Measurements from ENCODE around the gene PIWIL4. TPM values are rescaled to one million over a fixed set of nuclear protein-coding genes. Genes with fewer than 3 reads are reported as not detected.
"Not testable (repeated sequence)": the region's sequence is repeated elsewhere in the genome, so short reads cannot be mapped to it uniquely, and the experiment has no call there.

The PIWIL4 gene
- total RNA-seq, 1 donor from 2014 or later = 8.9 TPM

DNA sequence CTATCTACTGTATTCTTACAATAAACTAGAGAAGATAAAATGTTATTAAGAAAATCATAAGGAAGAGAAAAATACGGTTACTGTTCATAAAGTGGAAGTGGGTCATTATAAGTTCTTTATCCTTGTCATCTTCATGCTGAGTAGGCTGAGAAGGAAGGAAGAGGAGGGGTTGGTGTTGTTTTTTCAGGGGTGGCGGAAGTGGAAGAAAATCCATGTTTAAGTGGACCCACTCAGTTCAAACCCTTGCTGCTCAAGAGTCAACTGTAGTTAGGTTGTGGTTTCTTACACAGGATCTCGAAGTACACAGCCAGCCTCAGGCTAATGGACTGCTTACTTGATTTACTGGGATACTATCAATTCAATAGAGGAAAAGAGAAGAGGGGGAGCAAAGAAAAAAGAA, 63.1 kb downstream of the PIWIL4 start:
- no peaks in the 10 kb centered on the region for H3K9me3 ChIP-seq (ENCODE audit: control insufficient read depth in 3 of 3, low read length in 3 of 3)
- no peaks in the 10 kb centered on the region for H3K4me1 ChIP-seq (ENCODE audit: control insufficient read depth in 3 of 3, insufficient read depth in 3 of 3, low read length in 3 of 3)
- H3K36me3 ChIP-seq (ENCODE audit: control insufficient read depth in 3 of 3, insufficient read depth in 3 of 3, low read length in 3 of 3) = no peaks in the 10 kb centered on the region
- H3K27ac ChIP-seq (ENCODE audit: low read depth, low read length) = no peak overlapping the region
- no peaks in the 10 kb centered on the region for H3K27me3 ChIP-seq (ENCODE audit: control insufficient read depth in 3 of 3, insufficient read depth in 3 of 3, low read length in 3 of 3)
- no peak overlapping the region for H3K9ac ChIP-seq (ENCODE audit: low read depth in 1 of 3, low read length in 3 of 3)
- no peak overlapping the region for H3K4me3 ChIP-seq (ENCODE audit: low read length in 3 of 3)

DNA sequence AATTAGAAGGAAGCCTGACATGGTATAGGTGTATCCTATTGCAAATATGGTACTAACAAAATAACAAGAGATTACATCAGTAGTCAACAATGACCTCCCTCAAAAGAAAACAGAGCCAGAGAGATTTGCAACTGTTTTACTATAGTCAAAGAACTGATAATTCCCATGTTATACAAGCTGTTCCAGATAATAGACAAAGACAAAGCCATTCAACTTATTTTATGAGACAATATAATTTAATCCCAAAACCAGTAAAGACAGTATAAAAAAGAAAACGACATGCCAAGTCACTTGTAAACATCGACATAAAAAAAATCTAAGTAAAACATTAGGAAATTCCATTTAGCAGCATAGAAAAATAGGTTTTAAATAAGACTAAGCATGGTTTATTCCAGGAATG, 65.2 kb downstream of the PIWIL4 start:
- H3K27ac ChIP-seq (ENCODE audit: low read depth, low read length) = no peak overlapping the region
- no peak overlapping the region for H3K9ac ChIP-seq (ENCODE audit: low read depth in 1 of 3, low read length in 3 of 3)
- no peak overlapping the region for H3K4me3 ChIP-seq (ENCODE audit: low read length in 3 of 3)
- H3K9me3 ChIP-seq (ENCODE audit: control insufficient read depth in 3 of 3, low read length in 3 of 3) = no peaks in the 10 kb centered on the region
- no peaks in the 10 kb centered on the region for H3K36me3 ChIP-seq (ENCODE audit: control insufficient read depth in 3 of 3, insufficient read depth in 3 of 3, low read length in 3 of 3)
- peaks cover 0 to under 1% (median 0%) of the 10 kb centered on the region in 3 donors for H3K4me1 ChIP-seq (ENCODE audit: control insufficient read depth in 3 of 3, insufficient read depth in 3 of 3, low read length in 3 of 3)
- no peaks in the 10 kb centered on the region for H3K27me3 ChIP-seq (ENCODE audit: control insufficient read depth in 3 of 3, insufficient read depth in 3 of 3, low read length in 3 of 3)

DNA sequence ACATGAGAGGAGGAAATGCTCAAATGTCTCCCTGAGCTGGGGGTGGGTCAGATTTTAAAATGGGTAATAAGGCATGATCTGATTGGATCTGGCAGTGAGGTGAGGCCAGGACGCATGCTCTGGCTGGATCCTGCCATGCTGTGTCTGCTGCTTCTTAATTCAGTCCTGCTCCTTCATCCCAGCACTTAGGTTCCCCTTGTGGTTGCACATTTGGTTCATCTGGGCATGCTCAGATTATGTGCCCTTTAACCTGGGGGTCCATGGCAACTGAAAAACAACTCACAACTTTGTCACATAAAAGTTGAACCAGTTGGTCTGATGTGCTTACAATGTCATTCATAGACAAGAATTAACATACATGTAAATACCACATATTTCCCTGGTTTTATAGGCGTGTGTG, 67.9 kb downstream of the PIWIL4 start:
- no peak overlapping the region for H3K4me3 ChIP-seq (ENCODE audit: low read length in 3 of 3)
- peaks cover 15 to 22% (median 19%) of the 10 kb centered on the region in 3 donors for H3K4me1 ChIP-seq (ENCODE audit: control insufficient read depth in 3 of 3, insufficient read depth in 3 of 3, low read length in 3 of 3)
- no peak overlapping the region for H3K27ac ChIP-seq (ENCODE audit: low read depth, low read length)
- no peaks in the 10 kb centered on the region for H3K27me3 ChIP-seq (ENCODE audit: control insufficient read depth in 3 of 3, insufficient read depth in 3 of 3, low read length in 3 of 3)
- H3K36me3 ChIP-seq (ENCODE audit: control insufficient read depth in 3 of 3, insufficient read depth in 3 of 3, low read length in 3 of 3) = no peaks in the 10 kb centered on the region
- H3K9me3 ChIP-seq (ENCODE audit: control insufficient read depth in 3 of 3, low read length in 3 of 3) = no peaks in the 10 kb centered on the region
- H3K9ac ChIP-seq (ENCODE audit: low read depth in 1 of 3, low read length in 3 of 3) = no peak overlapping the region

DNA sequence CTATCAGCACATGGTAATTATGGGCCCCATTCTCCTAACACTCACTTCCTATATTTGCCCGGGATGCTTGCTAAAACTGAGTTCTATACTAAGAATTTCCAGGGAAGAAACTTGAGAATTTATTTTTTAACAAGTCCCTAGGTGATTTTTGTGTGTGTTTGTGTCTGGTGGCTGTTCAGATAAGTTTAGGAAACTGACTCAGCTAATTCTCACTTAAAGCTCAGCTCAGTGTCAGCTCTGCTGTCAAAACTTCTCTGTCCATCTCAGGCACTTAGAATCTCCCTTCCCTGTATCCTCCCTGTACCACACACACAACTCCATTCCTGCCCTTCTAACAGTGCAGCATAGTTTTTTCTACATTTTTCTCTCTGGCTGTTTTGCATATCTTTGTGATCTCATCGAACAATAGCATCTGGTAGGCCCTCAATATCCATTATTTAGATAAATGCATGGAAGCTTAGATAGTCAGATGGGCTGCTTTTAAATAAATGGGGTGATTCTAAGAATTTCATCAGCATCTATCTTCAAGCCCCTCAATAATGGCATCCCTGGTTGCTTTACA, 69.3 kb downstream of the PIWIL4 start:
- Histone ChIP-seq H3K4me1 (ENCODE audit: control insufficient read depth in 3 of 3, insufficient read depth in 3 of 3, low read length in 3 of 3) (peaks cover 15 to 27% (median 19%) of the 10 kb centered on the region in 3 donors), H3K27me3 (ENCODE audit: control insufficient read depth in 3 of 3, insufficient read depth in 3 of 3, low read length in 3 of 3) (no peaks in the 10 kb centered on the region), H3K36me3 (ENCODE audit: control insufficient read depth in 3 of 3, insufficient read depth in 3 of 3, low read length in 3 of 3) (no peaks in the 10 kb centered on the region), H3K9me3 (ENCODE audit: control insufficient read depth in 3 of 3, low read length in 3 of 3) (no peaks in the 10 kb centered on the region), H3K4me3 (ENCODE audit: low read length in 3 of 3) (no peak overlapping the region), H3K9ac (ENCODE audit: low read depth in 1 of 3, low read length in 3 of 3) (no peak overlapping the region), H3K27ac (ENCODE audit: low read depth, low read length) (no peak overlapping the region)

DNA sequence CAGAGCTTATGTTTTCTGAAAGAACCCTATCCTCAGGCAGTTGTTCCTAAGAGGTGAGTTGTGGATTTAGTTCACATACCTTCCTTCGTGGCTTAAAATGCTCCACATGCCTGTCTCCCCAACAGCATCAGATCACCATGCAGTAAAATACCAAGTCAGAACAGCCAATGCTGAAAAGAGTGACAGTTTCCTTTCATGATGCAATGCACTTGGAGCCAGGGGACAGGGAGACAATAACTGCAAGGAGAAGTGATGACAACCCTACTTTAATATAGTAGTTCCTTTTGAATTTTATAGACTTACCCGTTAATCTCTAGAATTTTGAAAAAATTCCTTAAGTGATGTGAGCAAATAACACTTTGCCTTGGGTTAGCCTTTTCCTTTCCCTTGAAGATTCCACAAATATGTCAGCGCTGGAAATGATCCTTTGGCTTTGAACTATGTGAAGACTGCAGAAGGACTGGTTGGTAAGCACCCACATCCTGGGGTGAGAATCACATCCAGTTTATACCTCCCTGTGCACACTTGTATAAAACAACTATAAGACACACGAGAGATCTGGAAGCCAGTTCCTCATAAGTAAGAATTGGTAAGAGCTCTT, 71.2 kb downstream of the PIWIL4 start:
- peaks cover 15 to 27% (median 19%) of the 10 kb centered on the region in 3 donors for H3K4me1 ChIP-seq (ENCODE audit: control insufficient read depth in 3 of 3, insufficient read depth in 3 of 3, low read length in 3 of 3)
- no peaks in the 10 kb centered on the region for H3K27me3 ChIP-seq (ENCODE audit: control insufficient read depth in 3 of 3, insufficient read depth in 3 of 3, low read length in 3 of 3)
- no peaks in the 10 kb centered on the region for H3K36me3 ChIP-seq (ENCODE audit: control insufficient read depth in 3 of 3, insufficient read depth in 3 of 3, low read length in 3 of 3)
- peak overlapping the region; percentile 63 for H3K27ac ChIP-seq (ENCODE audit: low read depth, low read length)
- peak overlapping the region; percentile 9 to 42 (median 20) for H3K4me3 ChIP-seq (ENCODE audit: low read length in 3 of 3)
- H3K9ac ChIP-seq (ENCODE audit: low read depth in 1 of 3, low read length in 3 of 3) = peak overlapping the region in 2 of 3 donors; percentile 18 to 27
- H3K9me3 ChIP-seq (ENCODE audit: control insufficient read depth in 3 of 3, low read length in 3 of 3) = no peaks in the 10 kb centered on the region

DNA sequence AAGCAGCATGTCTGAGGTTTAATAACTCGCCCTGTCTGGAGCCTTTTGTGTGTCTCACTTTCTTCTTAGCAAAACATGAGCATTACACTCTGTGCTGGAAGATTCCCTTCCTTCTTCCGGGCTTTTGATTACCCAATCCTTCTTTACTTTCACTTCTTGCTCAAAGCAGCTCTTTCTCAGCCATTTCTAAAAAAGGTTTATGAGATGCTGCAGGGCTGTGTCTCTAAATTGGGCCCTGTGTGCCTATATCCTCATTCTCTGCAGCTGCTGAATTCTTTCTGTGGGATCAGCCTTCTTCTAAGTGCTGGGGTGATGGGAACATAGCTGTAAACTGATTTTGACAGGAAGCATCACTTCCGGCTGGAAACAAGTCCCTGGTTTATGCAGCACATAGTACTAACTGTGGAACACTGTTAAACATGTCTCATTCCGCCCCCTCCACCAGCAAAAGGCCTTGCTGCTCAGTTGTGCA, 71.8 kb downstream of the PIWIL4 start:
- no peaks in the 10 kb centered on the region for H3K9me3 ChIP-seq (ENCODE audit: control insufficient read depth in 3 of 3, low read length in 3 of 3)
- peak overlapping the region in 2 of 3 donors; percentile 20 to 42 for H3K4me3 ChIP-seq (ENCODE audit: low read length in 3 of 3)
- H3K27ac ChIP-seq (ENCODE audit: low read depth, low read length) = peak overlapping the region; percentile 63
- H3K36me3 ChIP-seq (ENCODE audit: control insufficient read depth in 3 of 3, insufficient read depth in 3 of 3, low read length in 3 of 3) = no peaks in the 10 kb centered on the region
- H3K27me3 ChIP-seq (ENCODE audit: control insufficient read depth in 3 of 3, insufficient read depth in 3 of 3, low read length in 3 of 3) = no peaks in the 10 kb centered on the region
- peaks cover 15 to 27% (median 19%) of the 10 kb centered on the region in 3 donors for H3K4me1 ChIP-seq (ENCODE audit: control insufficient read depth in 3 of 3, insufficient read depth in 3 of 3, low read length in 3 of 3)
- peak overlapping the region in 2 of 3 donors; percentile 18 to 27 for H3K9ac ChIP-seq (ENCODE audit: low read depth in 1 of 3, low read length in 3 of 3)

DNA sequence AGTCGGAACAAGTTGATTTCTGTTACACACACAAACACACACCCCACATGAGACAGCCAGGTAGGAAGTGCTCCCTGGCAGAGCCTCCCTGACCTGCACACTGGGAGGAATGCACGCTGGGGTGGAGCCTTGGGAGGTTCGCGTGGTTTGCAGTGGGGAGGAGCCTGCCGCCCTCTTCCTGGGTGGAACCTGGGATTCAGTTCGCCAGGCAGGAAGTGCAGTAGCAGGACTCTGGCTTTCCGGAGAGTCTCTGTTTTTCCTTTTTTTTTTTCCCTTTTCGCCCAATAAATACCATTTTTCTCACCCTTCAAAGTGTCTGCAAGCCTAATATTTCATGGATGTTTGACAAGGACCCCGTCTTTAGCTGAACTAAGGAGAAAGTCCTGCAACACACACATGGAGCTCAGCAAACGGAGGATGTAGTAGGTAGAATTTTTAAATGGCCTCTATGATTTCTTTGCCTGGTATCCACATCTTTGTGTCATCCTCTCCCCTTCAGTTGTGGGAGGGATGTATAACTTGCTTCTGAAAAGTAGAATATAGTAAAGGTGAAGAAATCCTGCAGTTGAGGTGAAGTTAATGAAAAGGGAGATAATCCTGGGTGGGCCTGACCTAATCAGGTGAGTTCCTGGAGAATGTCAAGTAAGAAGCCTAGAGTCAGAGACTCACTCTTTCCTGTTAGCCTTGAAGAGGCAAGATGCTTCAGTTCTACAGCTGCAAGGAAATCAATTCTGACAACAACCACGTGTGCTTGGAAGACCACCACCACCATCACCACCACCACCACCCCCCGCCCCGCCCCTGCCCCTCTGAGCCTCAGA, 72.9 kb downstream of the PIWIL4 start:
- peaks cover 15 to 27% (median 19%) of the 10 kb centered on the region in 3 donors for H3K4me1 ChIP-seq (ENCODE audit: control insufficient read depth in 3 of 3, insufficient read depth in 3 of 3, low read length in 3 of 3)
- H3K27ac ChIP-seq (ENCODE audit: low read depth, low read length) = no peak overlapping the region
- no peaks in the 10 kb centered on the region for H3K9me3 ChIP-seq (ENCODE audit: control insufficient read depth in 3 of 3, low read length in 3 of 3)
- no peak overlapping the region for H3K9ac ChIP-seq (ENCODE audit: low read depth in 1 of 3, low read length in 3 of 3)
- no peak overlapping the region for H3K4me3 ChIP-seq (ENCODE audit: low read length in 3 of 3)
- no peaks in the 10 kb centered on the region for H3K27me3 ChIP-seq (ENCODE audit: control insufficient read depth in 3 of 3, insufficient read depth in 3 of 3, low read length in 3 of 3)
- H3K36me3 ChIP-seq (ENCODE audit: control insufficient read depth in 3 of 3, insufficient read depth in 3 of 3, low read length in 3 of 3) = no peaks in the 10 kb centered on the region

DNA sequence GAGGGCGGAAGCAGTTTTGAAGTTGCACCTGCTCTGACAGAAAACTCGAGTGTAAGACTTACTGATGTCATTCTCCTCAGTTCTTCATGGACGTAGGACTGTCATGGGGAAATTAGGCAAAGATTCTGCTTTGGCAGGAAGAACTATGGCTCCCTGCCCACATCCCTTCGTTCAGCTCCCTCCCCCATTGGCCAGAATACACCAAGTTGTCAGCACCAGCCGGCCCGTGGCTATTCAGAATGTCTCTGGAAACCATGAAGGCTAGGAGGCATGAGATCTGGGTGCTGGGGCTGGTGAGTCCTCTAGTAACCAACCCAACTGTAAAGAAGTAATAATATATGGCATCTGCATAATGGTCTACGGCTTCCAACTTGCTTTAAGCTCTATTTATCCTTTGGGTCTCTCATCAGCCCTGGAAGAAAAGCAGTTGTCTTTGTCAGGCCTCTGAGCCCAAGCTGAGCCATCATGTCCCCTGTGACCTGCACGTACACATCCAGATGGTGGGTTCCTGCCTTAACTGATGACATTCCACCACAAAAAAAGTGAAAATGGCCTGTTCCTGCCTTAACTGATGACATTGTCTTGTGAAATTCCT, 74.1 kb downstream of the PIWIL4 start:
- Histone ChIP-seq H3K9ac (ENCODE audit: low read depth in 1 of 3, low read length in 3 of 3) (no peak overlapping the region), H3K9me3 (ENCODE audit: control insufficient read depth in 3 of 3, low read length in 3 of 3) (no peaks in the 10 kb centered on the region), H3K27me3 (ENCODE audit: control insufficient read depth in 3 of 3, insufficient read depth in 3 of 3, low read length in 3 of 3) (no peaks in the 10 kb centered on the region), H3K36me3 (ENCODE audit: control insufficient read depth in 3 of 3, insufficient read depth in 3 of 3, low read length in 3 of 3) (no peaks in the 10 kb centered on the region), H3K4me1 (ENCODE audit: control insufficient read depth in 3 of 3, insufficient read depth in 3 of 3, low read length in 3 of 3) (peaks cover 15 to 27% (median 19%) of the 10 kb centered on the region in 3 donors), H3K4me3 (ENCODE audit: low read length in 3 of 3) (no peak overlapping the region), H3K27ac (ENCODE audit: low read depth, low read length) (no peak overlapping the region)

DNA sequence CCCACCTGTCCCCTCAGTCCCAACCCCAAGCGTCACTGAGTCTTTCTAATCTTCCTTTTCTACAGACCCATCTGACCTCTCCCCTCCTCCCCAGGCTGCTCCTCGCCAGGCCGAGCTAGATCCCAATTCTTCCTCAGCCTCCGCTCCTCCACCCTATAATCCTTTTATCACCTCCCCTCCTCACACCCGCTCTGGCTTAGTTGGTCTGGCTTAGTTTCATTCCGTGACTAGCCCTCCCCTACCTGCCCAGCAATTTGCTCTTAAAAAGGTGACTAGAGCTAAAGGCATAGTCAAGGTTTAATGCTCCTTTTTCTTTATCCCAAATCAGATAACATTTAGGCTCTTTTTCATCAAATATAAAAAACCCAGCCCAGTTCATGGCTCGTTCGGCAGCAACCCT, 76.0 kb downstream of the PIWIL4 start:
- not testable (repeated sequence) for H3K4me3 ChIP-seq (ENCODE audit: low read length in 3 of 3); H3K27ac ChIP-seq (ENCODE audit: low read depth, low read length); H3K36me3 ChIP-seq (ENCODE audit: control insufficient read depth in 3 of 3, insufficient read depth in 3 of 3, low read length in 3 of 3); H3K27me3 ChIP-seq (ENCODE audit: control insufficient read depth in 3 of 3, insufficient read depth in 3 of 3, low read length in 3 of 3); H3K9ac ChIP-seq (ENCODE audit: low read depth in 1 of 3, low read length in 3 of 3); H3K9me3 ChIP-seq (ENCODE audit: control insufficient read depth in 3 of 3, low read length in 3 of 3)
- H3K4me1 ChIP-seq (ENCODE audit: control insufficient read depth in 3 of 3, insufficient read depth in 3 of 3, low read length in 3 of 3) = peaks cover 11 to 18% (median 12%) of the 10 kb centered on the region in 3 donors
